Measurements from ENCODE around the gene FRMPD4. TPM values are rescaled to one million over a fixed set of nuclear protein-coding genes. Genes with fewer than 3 reads are reported as not detected.

Gene FRMPD4
- total RNA-seq, 1 donor from 2014 or later, result 0.29 TPM

DNA sequence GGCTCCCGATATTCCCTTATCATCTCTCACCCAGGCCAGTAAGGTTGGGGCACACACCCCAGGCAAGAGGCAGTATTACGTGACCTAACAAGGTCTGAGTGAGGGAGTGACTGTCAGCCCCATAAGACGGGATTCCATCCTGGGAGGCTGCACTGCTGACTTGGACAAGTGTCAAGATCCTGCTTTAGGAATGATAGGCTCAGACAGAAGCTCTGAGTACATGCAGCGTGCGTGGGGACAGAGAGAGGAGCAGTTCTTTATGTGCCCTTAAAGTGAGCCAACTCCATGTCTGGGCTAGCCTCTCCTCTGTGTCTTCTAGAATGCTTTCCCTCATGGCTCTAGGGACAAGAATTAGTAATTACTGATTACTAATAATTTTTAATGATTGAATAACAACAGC lies 510.7 kb downstream of the FRMPD4 start:
- Histone ChIP-seq H3K4me3 (no peak overlapping the region), H3K27me3 (no peaks in the 10 kb centered on the region), H3K36me3 (no peaks in the 10 kb centered on the region), H3K9me3 (no peaks in the 10 kb centered on the region), H3K27ac (no peak overlapping the region), H3K4me1 (no peaks in the 10 kb centered on the region)
- DNase-seq, result no peak
- no peak for ATAC-seq
- intact Hi-C loops (cut with DNase I), result no loop called here
- TF ChIP-seq, protein P1, sequence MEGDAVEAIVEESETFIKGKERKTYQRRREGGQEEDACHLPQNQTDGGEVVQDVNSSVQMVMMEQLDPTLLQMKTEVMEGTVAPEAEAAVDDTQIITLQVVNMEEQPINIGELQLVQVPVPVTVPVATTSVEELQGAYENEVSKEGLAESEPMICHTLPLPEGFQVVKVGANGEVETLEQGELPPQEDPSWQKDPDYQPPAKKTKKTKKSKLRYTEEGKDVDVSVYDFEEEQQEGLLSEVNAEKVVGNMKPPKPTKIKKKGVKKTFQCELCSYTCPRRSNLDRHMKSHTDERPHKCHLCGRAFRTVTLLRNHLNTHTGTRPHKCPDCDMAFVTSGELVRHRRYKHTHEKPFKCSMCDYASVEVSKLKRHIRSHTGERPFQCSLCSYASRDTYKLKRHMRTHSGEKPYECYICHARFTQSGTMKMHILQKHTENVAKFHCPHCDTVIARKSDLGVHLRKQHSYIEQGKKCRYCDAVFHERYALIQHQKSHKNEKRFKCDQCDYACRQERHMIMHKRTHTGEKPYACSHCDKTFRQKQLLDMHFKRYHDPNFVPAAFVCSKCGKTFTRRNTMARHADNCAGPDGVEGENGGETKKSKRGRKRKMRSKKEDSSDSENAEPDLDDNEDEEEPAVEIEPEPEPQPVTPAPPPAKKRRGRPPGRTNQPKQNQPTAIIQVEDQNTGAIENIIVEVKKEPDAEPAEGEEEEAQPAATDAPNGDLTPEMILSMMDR (IDR thresholded peaks at IDR 0.05), result no peak

DNA sequence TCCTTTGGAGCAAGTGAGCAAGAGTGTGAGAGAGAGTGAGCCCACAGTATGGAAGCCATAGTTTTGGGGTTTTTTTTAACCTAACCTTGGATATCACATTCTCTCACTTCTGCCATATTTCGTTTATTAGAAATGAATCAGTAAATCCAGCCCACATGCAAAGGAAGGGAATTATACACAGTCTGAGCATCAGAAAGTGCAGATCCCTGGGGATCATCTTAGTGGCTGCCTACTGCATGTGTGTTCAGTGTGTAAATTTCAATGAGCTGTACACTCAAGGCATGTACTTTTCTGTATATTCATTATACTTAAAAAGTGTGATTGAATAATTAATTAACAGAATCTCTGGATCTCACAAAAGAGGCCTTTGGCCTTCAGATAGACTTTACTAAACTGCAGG lies 519.2 kb downstream of the FRMPD4 start:
- H3K4me3 ChIP-seq, result no peak overlapping the region
- intact Hi-C loops (cut with DNase I), result no loop called here
- ATAC-seq (no peak), DNase-seq (no peak)
- no peaks in the 10 kb centered on the region for H3K27me3 ChIP-seq
- no peak overlapping the region for H3K27ac ChIP-seq
- no peaks in the 10 kb centered on the region for H3K9me3 ChIP-seq
- TF ChIP-seq, protein P1 (IDR thresholded peaks at IDR 0.05), result no peak
- no peaks in the 10 kb centered on the region for H3K4me1 ChIP-seq
- H3K36me3 ChIP-seq, result no peaks in the 10 kb centered on the region

DNA sequence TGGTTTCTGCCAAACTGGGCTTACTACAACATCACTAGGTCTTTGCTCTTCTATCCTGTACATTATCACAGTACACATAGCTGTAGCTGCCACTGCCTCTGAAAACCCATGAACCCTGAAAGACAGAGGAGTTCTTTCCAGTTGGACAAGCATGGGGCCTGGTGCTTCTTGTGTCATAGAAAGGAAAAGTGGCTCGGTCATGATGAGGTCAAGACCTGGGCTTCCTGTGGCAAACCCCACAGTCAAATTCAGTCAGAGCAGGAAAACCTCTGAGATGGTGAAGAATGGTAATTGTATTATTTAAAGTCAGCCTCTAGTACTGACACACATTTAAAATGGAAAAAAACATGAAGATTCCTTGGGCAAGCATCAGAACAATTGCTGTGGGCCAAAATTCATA lies 519.6 kb downstream of the FRMPD4 start:
- DNase-seq, result no peak
- TF ChIP-seq, protein P1 (IDR thresholded peaks at IDR 0.05), result no peak
- Histone ChIP-seq H3K4me3 (no peak overlapping the region), H3K9me3 (no peaks in the 10 kb centered on the region), H3K27ac (no peak overlapping the region), H3K27me3 (no peaks in the 10 kb centered on the region), H3K36me3 (no peaks in the 10 kb centered on the region), H3K4me1 (no peaks in the 10 kb centered on the region)
- intact Hi-C loops (cut with DNase I), result no loop called here
- no peak for ATAC-seq

DNA sequence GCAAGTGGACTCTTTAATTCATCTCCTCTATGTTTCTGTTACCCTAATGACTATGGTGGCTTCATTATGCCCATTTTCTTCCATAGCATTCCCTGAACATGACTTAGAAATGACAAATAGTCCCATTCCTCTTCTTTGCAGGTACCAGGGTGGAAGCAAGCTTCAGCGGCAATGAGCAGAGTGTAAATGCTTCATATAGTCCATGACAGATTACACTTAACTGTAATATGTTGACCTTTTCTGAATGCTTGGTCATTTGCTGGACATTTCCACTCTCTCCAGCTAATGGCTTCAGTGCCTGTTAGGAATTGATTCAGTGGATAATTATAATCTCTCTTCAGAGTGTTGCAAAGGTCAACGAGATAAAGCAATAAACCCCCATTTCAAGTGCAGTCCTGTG lies 523.2 kb downstream of the FRMPD4 start:
- ATAC-seq (no peak), DNase-seq (no peak)
- intact Hi-C loops (cut with DNase I), result no loop called here
- Histone ChIP-seq H3K4me1 (no peaks in the 10 kb centered on the region), H3K36me3 (no peaks in the 10 kb centered on the region), H3K27ac (no peak overlapping the region), H3K4me3 (no peak overlapping the region), H3K27me3 (no peaks in the 10 kb centered on the region), H3K9me3 (no peaks in the 10 kb centered on the region)
- TF ChIP-seq, protein P1 (IDR thresholded peaks at IDR 0.05), result no peak

DNA sequence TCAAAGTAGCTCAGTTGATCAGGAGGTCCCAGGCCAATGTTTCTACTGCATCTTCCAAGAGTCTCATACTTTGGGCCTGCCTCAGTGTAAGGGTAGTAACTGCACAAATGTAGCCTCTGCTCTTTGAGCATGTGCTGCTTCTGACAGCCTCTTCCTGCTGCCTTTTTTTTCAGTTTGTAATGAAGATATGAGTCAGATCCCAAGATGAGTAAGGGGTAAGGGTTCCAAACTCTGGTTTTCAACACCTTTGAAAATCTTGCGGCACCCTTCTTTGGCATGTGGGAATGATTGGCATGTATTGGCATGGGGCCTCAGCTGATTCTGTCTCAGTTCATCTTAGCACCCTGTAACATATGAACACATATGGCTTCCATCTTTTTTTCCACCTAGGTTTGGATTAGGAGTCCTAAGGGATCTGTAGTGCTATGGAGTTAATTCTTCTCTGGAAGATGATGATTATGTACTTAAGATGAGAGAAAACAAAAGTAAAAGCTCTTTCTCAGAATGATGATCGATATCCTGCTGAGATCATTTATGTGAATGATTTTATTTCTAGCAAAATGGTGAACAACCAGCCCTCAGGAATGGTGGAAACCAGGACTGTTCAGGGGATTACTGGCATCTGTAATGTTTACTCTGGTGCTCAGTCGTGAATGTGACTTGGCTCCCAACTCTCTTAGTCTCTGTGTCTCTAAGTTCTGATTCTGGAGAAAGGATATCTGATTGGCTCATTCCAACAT lies 534.3 kb downstream of the FRMPD4 start:
- H3K9me3 ChIP-seq, result no peaks in the 10 kb centered on the region
- no peaks in the 10 kb centered on the region for H3K36me3 ChIP-seq
- DNase-seq (no peak), ATAC-seq (no peak)
- no peaks in the 10 kb centered on the region for H3K27me3 ChIP-seq
- intact Hi-C loops (cut with DNase I), result no loop called here
- H3K4me1 ChIP-seq, result no peaks in the 10 kb centered on the region
- TF ChIP-seq, protein P1 (IDR thresholded peaks at IDR 0.05), result no peak
- H3K27ac ChIP-seq, result no peak overlapping the region
- H3K4me3 ChIP-seq, result no peak overlapping the region

DNA sequence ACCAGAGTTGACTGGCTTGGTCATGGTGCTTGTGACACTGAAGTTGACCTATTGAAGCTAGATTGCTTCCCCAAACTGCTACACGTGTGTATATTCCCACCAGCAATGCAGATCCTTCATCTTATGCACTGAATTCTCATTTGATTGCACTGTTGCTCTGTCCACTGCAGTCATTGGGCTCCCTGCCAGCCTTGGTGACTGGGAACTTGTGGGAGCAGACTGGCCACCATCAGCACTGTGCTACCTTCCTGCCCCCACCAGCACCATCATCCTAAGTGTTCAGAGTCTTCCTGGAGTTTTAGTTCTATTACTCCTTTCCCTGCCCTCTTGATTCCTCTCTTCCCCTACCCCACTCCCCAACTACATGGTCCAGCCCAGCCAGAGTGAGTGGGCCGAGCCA lies 535.2 kb downstream of the FRMPD4 start:
- Histone ChIP-seq H3K27ac (no peak overlapping the region), H3K4me1 (no peaks in the 10 kb centered on the region), H3K4me3 (no peak overlapping the region), H3K36me3 (no peaks in the 10 kb centered on the region), H3K27me3 (no peaks in the 10 kb centered on the region), H3K9me3 (no peaks in the 10 kb centered on the region)
- TF ChIP-seq, protein P1 (IDR thresholded peaks at IDR 0.05), result no peak
- DNase-seq (no peak), ATAC-seq (no peak)
- intact Hi-C loops (cut with DNase I), result no loop called here

Measured in upper lobe of right lung (tissue), 1 donor.